GM19452 (cell line): ENCODE data around the gene KRTAP20-2.

Experiments
- ATAC-seq: cut with Tn5 transposase; IDR thresholded peaks from one replicate; pipeline ENCODE4 v1.9.1; 2021; ENCODE audit not compliant: unreplicated experiment

The KRTAP20-2 gene

DNA sequence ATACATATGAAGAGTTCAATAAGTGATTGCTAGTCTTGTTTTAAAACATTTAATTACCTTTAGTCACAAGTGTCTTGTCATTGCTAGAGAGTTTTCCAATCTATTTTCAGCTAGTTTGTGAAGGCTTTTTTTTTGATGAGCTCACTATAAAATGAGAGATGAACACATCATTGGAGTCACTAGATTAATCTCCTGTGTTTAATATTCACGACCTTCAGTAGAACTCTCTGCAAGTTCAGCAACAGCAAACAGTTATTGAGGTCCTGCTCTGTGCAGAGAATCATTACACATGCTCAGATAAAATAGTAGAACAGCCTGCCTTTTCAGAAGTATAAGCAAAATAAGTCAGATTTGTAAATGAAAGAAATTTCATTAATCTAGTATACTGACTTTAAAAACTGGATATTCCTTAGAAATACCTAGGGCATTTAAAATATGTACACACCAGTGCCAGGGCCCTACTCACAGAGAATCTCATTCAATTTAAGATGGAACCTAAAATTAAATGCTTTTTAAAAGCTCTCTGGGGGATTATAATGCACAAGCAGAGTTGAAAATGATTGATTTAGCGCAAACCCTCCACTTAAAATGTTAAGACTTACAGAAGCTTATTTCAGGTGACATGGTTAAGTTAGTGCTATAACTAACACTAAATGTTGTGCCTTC is 38.1 kb downstream of the KRTAP20-2 start:
- ATAC-seq = no peak

DNA sequence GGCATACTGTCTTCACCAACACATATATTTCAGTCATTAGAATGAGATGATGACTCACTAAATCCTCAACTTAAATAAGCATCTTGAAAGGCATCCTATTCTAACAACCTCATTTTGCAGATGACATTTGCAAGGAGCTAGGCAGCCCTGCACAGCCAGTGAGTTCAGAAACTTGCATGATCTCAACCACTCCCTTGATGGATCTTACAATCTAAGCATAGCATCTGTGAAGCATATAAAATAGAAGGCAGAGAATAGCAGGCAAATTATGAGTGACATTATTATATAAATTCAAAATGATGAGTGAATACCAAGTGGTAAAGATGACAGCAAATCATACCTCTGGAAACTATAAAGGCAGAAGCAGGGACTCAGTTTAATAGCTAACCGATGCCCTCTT is 39.3 kb downstream of the KRTAP20-2 start:
- no peak for ATAC-seq

- ATAC-seq = no peak
Measured at GRCh38 chr21:30676737-30677136, 41.7 kb downstream of the KRTAP20-2 start.

GRCh38 chr21:30680586-30680985 is 45.6 kb downstream of the KRTAP20-2 start:
- no peak for ATAC-seq

DNA sequence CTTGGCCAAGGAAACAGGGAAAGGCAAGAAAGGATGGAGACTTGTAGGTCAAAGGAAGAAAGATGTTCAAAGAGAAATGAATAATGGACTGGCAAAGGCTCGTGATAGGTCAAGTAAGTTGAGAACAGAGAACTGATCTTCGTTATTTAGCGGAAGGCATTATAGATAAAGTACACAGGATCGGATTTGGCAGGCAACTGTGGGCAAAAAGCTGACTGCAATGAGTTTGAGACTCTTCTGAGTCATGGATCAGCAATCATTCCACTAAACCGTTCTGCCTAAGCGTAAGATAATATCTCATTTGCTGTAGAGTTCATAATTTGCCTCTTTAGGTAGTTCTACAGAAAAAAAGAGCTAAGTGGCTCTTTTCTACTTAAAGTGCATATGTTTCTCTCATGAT is 49.5 kb downstream of the KRTAP20-2 start:
- no peak for ATAC-seq
